HG03135 (cell line): ENCODE data around the gene PI3.

ENCODE experiments used
- ATAC-seq: cut with Tn5 transposase; IDR thresholded peaks from one replicate; pipeline ENCODE4 v1.9.1; 2021; ENCODE audit warnings: mild to moderate bottlenecking, moderate library complexity; ENCODE audit not compliant: unreplicated experiment

PI3 gene

GRCh38 chr20:45183084-45183483 lies 8.4 kb downstream of the PI3 start:
- no peak for ATAC-seq

DNA sequence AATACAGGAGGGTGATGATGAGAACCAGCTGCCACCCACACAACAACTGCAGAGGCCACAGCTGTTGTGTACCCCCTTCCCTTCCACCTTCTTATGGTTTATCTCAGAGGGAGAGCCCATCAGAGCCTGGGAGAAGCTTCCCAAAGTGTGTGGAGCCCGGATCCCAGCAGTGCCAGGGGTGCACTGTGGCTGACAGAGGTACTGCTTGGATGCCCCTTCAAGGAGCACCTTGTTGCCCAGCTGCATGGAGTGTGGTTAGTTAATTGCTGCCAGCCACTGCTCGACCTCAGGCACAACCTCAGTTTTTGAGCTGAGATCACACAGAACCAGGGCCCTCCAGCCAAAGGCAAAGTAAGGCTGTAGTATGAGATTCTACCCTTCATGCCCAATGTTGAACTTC lies 13.0 kb downstream of the PI3 start:
- ATAC-seq, result no peak

GRCh38 chr20:45189067-45189609 lies 14.4 kb downstream of the PI3 start:
- ATAC-seq, result no peak

GRCh38 chr20:45189861-45190260 lies 15.2 kb downstream of the PI3 start:
- no peak for ATAC-seq

GRCh38 chr20:45191926-45192325 lies 17.2 kb downstream of the PI3 start:
- ATAC-seq, result no peak

- ATAC-seq, result no peak
Measured at GRCh38 chr20:45193331-45193730, 18.6 kb downstream of the PI3 start.

DNA sequence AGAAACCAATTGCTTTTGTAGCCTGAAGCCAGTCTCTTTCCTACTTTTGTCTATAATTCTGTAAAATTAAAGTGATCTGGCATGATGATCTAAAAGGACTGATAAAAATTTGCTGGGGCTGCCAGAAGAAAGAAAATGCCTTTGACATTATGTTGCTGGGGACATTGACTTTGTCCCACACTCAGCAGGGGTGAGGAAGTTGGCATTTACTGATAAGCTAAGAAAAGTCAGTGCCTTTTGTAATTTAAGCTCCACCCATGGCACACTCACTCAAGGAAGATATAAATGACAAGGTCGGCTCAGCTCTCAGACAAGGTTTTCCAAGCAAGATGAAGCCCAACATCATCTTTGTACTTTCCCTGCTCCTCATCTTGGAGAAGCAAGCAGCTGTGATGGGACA lies 32.0 kb downstream of the PI3 start, which contains the start of gene SEMG1:
Gene SEMG1 (plus strand): TSS at position 309 of the 400 bp plus-strand sequence. CDS start 21 bp downstream, at position 330.
- ATAC-seq, result no peak

DNA sequence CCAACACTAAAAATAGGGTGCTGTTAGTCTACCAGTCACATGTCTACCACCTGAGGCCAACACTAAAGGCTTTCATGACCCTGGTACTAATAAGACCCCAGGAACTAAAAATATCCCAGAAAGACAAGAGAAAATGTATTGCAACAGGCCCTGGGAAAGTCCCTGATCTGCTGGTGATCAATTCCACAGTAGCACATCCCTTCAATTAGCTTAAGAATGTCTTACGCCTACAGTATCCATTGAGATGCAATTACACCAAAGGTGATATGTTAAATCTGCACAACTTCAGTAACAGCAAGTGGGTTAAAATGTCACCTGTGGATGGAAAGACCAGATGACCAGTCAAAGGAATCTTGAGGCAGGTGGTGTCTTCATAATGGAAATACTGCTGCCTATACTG lies 35.2 kb downstream of the PI3 start:
- no peak for ATAC-seq

DNA sequence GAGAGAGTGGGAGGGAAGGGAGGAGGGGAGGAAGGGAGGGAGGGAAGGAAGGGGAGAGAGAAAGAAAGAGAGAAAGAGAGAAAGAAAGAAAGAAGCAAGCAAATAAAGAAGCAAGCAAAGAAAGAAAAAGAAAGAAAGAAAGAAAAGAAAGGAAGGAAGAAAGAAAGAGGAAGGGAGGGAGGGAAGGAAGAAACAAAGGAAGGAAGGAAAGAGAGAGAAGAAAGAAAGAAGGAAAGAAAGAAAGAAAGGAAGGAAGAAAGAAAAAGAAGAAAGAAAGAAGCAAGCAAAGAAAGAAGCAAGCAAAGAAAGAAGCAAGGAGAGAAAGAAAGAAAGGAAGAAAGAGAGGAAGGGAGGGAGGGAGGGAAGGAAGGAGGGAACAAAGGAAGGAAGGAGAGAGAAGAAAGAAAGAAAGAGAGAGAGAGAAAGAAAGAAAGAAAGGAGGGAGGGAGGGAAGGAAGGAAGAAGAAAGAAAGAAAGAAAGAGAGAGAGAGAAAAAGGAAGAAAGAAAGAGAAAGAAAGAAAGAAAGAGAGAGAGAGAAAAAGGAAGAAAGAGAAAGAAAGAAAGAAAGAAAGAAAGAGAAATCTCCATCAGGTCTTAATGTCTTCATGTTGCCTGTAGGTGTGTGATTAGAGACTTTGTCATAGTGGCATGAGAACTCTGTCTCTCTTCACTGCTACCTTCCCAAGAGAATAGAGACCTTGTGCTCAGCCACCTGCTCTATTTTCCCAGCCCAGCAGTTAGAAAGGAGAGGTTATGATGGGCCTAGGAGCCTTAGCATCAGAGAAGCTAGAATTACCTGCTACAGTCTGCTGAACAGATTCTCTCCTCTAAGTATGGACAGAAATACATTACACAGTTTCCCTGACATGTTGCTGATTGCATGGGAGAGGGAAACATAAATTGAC lies 37.1 kb downstream of the PI3 start:
- no peak for ATAC-seq

- no peak for ATAC-seq
Measured at GRCh38 chr20:45212836-45213235, 38.1 kb downstream of the PI3 start.

GRCh38 chr20:45218124-45218523 lies 43.4 kb downstream of the PI3 start:
- ATAC-seq, result no peak

GRCh38 chr20:45218636-45219035 lies 43.9 kb downstream of the PI3 start:
- no peak for ATAC-seq

DNA sequence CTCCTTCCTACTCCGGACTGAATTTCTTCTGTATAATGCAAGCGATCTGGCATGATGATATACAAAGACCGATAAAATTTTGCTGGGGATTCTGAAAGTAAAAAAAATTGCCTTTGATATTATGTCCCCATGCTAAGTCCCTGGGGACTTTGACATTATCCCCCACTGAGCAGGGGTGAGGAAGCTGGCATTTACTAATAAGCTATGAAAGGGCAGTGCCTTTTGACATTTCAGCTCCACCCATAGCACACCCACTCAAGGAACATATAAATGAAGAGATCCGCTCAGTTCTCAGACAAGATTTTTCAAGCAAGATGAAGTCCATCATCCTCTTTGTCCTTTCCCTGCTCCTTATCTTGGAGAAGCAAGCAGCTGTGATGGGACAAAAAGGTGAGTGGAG lies 46.4 kb downstream of the PI3 start, which contains the start of gene SEMG2:
Gene SEMG2 (plus strand): TSS at position 298 of the 400 bp plus-strand sequence. CDS start 17 bp downstream, at position 315.
- no peak for ATAC-seq

- ATAC-seq, result no peak
Measured at GRCh38 chr20:45223136-45223535, 48.4 kb downstream of the PI3 start.
